ENCODE measurements around the gene SPON1. TPM values are rescaled to one million over a fixed set of nuclear protein-coding genes. Genes with fewer than 3 reads are reported as not detected.
A peak's percentile ranks its signal among the peaks of the same experiment; 100 is the strongest.
"Not testable (repeated sequence)": the region's sequence is repeated elsewhere in the genome, so short reads cannot be mapped to it uniquely, and the experiment has no call there.

SPON1 gene
- total RNA-seq, 4 donors from 2014 or later, result 80.2 to 141 (median 103) TPM

- no peak for TF ChIP-seq CTCF (IDR thresholded peaks at IDR 0.05)
- ATAC-seq (ENCODE audit: low FRiP score) (no peak), DNase-seq (ENCODE audit: low spot score) (no peak)
Measured at GRCh38 chr11:14079797-14080196, 117.3 kb downstream of the SPON1 start.

- DNase-seq (ENCODE audit: low spot score) (no peak), ATAC-seq (ENCODE audit: low FRiP score) (peak; percentile 84)
- TF ChIP-seq CTCF (IDR thresholded peaks at IDR 0.05), result no peak
Measured at GRCh38 chr11:14081581-14082231, 119.2 kb downstream of the SPON1 start.

GRCh38 chr11:14082338-14082737, 119.8 kb downstream of the SPON1 start:
- ATAC-seq (ENCODE audit: low FRiP score) (peak; percentile 91), DNase-seq (ENCODE audit: low spot score) (no peak)
- TF ChIP-seq CTCF (IDR thresholded peaks at IDR 0.05), result no peak

GRCh38 chr11:14088861-14089260, 126.3 kb downstream of the SPON1 start:
- not testable (repeated sequence) for ATAC-seq (ENCODE audit: low FRiP score); DNase-seq (ENCODE audit: low spot score)

GRCh38 chr11:14089690-14090462, 127.4 kb downstream of the SPON1 start:
- no peak for DNase-seq (ENCODE audit: low spot score)
- TF ChIP-seq CTCF (IDR thresholded peaks at IDR 0.05), result no peak
- ATAC-seq (ENCODE audit: low FRiP score), result peak; percentile 91

- ATAC-seq (ENCODE audit: low FRiP score); DNase-seq (ENCODE audit: low spot score): not testable (repeated sequence)
Measured at GRCh38 chr11:14090631-14091030, 128.1 kb downstream of the SPON1 start.

GRCh38 chr11:14093065-14093464, 130.5 kb downstream of the SPON1 start:
- DNase-seq (ENCODE audit: low spot score) (no peak), ATAC-seq (ENCODE audit: low FRiP score) (no peak)
- no peak for TF ChIP-seq CTCF (IDR thresholded peaks at IDR 0.05)

GRCh38 chr11:14094481-14095037, 132.0 kb downstream of the SPON1 start:
- no peak for DNase-seq (ENCODE audit: low spot score)
- peak; percentile 72 for ATAC-seq (ENCODE audit: low FRiP score)
- TF ChIP-seq CTCF (IDR thresholded peaks at IDR 0.05), result no peak
